Stimulated activated CD8-positive, alpha-beta memory T cell treated with anti-CD3 and anti-CD28 coated beads, Interleukin-12 subunit alpha, Interleukin-12 subunit beta, amount 100 ng/mL, for 24 hours (primary cell): ENCODE measurements around the gene SPPL2B.

Source experiments
- DNase-seq: peaks from one replicate; pipeline ENCODE4 v3.0.0-alpha.2; 2020; ENCODE audit errors: extremely low read depth

Gene SPPL2B

GRCh38 chr19:2302319-2303210, 25.9 kb upstream of the SPPL2B start:
- no peak for DNase-seq

GRCh38 chr19:2303211-2303798, 25.2 kb upstream of the SPPL2B start:
- DNase-seq = no peak

DNA sequence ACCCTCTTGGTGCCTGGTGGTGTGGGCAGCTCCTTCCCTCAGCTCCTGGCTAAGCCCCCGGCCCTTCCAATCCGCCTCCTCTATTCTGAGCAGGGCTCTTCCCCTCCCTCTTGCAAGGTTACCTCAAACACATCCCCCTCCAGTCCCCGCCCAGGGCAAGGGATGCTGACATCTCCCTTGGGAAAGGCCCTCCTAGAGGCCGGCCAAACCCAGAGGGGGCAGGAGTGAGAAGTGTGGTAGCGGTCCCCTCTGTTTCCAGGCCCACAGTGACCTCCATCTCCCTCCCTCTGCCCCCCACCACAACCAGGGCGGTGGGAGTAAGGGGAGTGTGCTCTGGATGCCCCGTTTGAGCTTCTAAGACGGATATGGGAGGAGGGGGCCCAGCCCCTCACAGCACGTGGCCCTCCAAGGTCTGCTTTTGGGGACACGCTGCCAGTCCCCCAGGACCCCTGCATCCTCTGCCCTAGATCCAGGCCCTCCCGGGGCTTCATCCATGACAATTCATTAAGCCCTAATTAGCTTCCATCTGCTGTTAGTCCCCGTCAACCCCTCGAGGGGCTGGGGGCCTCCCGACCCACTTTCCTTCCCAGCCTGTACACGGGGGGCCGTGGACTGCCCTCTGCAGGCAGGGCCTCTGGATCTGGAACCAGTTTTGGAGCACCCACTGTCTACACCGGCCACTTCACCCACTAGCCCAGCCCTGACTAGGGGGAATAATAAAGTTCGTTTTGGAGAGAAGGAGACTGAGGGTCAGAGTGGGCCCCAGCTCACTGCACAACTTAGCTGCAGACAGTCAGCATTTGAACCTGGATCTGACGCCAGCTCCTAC, 22.8 kb upstream of the SPPL2B start:
- DNase-seq = no peak

DNA sequence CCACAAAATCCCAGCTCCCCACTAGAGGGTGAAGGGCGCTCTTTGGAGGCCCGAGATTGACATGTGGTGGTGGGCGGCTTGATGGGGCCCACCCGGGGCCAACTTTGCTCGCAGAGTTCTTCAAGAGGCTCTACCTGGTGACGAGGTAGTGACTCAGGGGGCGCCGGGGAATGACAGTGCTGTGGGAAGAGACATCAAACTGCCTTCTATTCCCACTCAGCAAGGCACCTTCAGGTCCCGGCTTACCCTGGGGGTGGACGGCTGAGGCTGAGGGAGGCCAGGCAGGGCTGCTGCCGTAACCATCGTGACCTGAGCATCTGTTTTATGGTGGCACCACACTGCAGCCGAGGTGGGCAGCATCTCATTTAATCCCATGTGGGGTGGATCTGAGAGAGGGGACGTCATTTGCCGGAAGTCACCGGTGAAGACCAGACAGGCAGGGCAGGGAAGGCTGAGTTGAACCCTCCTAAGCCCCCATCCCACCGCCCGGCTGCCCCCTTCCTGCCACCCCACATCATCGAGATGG, 22.1 kb upstream of the SPPL2B start:
- DNase-seq = no peak

DNA sequence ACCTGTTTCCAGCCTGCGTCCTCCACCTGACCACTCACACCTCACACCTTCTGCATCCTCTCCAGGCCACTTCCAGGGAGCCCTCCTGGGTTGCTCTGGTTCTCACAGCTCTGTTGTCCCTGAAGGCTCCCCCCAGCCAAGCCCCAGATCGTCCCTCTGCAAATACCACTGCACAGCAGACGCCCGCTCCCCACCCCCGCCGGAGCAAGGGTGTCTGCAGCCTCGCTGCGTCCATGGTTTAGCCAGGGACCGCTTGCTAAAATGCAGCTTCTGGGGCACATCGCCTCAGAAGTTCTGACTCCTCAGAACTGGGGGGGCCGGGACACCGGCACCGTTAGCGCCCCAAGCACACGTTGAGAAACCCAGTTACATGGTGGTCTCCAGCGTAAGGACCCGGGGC, 21.5 kb upstream of the SPPL2B start:
- DNase-seq = no peak

DNA sequence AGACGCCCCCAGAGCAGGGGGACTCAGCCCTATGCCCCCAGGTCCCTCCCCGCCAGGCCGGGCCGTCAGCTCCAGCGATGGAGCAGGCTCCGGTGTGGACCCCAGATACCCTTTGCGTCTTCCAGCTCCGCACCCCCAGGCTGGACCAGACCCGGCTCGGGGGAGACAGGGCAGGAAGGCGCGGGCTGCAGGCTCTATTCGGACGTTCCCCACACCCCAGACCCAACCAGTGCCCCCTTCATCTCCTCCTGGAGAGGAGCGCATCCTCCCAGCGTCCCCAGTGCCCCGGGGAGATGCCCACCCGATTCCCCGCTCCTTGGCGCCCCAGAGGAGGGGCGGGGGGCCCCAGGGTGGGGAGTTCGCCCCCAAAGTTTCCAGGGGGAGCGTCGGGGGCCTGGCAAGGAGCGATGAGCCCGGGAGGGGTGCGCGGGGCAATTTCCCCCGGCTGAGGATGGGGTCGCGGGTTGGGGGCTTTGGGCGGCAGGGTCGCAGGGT, 20.9 kb upstream of the SPPL2B start:
- DNase-seq = no peak

DNA sequence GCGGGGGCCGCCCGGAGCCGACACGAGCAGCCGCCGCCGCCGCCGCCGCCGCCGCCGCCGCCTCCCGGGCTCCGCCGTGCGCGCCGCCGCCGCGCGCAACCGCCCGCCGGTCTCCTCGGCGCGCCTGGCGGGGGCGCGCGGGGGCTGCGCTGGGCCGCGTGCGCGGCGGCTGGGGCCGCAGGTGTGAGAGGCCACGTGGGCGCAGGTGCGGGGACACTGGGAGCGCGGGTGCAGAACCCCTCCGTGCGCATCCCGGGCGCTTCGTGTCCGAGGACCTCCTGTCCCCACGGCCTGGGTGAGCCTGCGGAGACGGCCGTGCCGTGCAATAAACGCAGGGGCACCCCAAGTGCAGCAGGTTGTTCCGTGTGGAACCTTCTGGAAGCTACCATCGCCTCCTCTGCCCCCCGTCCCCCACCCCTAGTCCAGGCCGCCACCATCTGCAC, 20.3 kb upstream of the SPPL2B start, which contains the start of gene LINGO3:
TSS of gene LINGO3 (minus strand) at position 41 of the 443 bp plus-strand sequence. CDS start 16,378 bp downstream, outside the sequence.
- DNase-seq = no peak

DNA sequence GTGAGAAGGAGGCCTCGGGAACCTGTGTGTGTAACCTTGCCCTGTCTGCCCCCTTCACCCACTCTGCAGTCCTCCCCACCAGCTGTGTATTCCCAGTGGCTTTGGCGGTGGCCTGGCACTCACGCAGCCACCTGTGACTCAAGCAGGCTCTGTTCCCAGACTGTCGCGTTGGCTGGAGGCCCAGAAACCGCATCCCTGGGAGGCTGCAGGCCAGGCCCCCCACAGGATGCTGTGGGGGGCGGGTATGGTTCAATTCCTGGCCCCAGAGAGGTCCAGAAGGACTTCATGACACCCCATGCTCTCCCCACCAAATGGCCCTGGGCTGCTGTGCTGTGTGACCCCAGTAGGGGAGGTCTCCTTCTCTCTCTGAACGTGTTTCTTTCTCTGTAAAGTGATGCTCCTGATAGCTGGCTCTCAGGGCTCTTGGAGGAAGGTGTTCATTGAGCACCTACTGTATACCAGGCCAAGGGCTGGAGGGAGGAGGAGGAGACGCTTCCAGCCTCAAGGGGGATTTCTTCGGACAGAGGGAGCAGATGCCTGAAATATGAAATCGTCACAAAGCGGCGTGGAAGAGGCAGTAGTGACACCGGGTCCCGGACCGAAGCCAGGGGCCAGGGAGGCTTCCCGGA, 18.6 kb upstream of the SPPL2B start:
- no peak for DNase-seq

- DNase-seq = no peak
Measured at GRCh38 chr19:2311093-2311492, 17.4 kb upstream of the SPPL2B start.

DNA sequence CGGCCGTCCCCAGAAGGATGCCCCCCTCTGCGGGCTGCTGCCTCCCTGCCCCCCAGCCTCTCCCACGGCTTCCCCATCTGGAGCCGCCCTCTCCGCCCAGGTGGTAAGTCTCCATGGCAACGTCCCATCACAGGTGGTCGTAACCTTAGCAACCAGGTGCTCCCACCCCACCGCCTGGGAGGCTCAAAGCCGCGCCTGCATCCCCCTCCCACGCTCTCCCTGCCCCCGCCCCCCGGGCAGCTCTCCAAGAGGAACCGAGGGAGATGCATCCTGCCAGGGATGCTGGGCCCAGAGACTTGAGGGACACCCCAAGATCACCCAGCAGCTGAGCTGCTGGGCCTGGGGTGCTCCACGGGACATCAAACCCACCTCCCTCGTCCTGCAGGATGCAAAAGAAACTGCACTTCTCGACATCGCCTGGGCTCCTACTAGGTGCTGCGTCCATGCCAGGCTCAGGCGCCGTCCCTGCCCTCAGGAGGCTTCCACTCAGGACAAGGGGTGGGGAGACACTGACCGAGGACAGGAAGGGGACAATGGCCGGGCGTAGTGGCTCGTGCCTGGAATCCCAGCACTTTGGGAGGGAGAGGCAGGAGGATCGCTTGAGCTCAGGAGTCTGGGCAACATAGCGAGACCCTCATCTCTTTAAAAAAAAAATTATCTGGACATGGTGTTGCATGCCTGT, 15.5 kb upstream of the SPPL2B start:
- no peak for DNase-seq

DNA sequence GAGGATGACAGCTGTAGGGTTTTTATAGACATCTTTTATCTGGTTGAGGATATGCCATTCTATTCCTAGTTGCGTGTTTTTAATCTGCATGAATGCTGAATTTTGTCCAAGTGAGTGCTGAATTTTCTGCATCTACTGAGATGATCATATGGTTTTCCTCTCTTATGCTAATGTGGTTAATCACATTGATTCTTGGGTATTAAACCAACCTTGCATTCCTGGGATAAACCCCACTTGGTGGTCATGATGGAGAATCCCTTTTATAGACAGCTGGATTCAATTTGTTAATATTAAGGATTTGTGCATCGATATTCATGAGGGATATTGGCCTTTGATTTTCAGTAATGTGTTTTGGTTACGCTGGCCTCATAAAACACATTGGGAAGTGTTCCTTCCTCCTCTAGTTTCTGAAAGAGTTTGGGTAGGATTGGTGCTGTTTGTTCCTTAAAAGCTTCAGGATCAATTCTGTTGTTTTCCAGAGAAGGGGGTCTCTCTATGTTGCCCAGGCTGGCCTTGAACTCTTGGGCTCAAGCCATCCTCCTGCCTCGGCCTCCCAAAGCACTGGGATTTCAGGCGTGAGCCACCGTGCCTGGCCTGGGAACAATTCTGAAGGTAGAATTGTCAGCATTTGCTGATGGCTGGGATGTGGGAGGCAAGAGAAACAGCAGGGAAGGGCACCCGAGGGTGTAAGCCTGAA, 13.2 kb upstream of the SPPL2B start:
- no peak for DNase-seq

DNA sequence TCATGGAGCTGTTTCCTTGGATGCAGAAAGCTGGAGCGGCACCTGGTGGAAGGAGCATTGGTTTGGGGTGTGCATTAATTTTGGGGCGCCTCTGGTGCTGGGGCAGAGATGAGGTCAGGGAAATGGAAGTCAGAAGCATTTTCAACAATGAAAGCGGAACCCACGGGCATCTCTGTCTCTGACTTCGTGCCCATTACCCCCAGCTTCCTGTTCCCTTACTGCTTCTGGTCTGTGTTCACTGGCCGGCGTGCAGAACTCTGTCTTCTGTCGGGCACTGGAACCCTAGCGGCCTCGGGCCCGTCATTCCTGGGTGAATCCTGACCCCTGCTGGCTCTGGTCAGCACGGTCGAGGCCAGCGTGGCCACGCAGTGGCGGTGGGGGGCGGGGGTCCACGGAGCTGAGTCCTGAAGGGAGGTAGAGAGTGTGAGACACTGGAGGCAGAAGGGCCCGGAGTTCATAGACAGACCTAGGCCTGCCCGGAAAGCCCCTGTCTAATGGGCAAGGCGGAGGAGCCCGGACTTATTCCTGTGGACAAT, 12.6 kb upstream of the SPPL2B start:
- no peak for DNase-seq

DNA sequence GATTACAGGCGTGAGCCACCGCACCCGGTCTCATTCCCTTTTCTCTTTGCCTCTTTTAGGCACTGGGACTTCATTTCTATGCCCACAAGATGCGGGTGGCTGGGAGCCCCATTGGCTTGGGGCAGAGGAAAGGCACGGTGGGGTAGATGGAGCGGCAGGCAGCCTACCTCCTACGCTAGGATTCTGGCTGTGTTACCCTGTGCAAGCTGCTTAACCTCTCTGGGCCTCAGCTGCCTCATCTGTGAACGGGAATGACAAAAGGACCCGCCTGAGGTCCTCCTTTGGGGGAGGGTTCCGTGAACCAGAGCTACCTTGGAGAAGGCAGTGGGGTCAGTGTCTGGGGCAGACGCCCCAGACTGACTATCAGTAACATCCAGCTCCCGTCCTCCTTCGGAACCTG, 11.2 kb upstream of the SPPL2B start:
- DNase-seq = no peak

DNA sequence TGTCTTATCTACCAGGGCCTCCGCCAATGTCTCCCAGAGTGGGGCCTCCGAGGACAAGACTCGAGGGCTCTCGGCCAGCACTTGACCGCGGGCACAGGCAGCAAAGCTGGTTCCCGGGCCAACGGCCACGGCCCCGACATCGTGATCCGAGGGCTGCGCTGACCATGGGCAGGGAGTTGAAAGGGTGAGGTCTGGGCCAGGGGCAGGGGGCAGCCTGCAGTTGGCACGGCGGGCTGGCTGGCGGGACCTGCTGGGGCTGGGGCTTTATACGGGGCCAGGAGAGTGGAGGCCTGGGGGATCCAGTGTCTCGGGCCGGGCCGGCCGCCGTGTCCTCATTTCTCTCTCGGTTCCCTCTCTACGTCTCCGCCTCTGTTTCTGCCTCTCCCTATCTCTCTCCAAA, 10.7 kb upstream of the SPPL2B start:
- DNase-seq = no peak

DNA sequence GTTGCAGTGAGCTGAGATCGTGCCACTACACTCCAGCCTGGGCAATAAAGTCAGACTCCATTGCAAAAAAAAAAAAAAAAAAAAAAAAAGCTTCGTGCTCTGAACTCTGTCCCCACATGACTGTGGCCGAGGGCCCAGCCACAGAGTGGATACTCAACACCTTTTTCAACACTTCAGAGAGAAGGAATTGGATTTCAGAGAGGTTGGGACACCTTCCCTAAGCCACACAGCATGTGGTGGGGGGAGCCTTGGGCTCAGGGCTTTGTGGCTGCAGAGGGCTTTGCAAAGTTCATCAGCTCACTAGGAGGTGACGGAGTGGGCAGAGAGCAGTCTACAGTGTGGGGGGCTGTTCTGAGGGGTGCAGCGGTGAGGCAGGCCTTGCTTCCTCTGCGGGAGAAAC, 9.6 kb upstream of the SPPL2B start:
- DNase-seq = no peak

- no peak for DNase-seq
Measured at GRCh38 chr19:2319551-2319950, 8.9 kb upstream of the SPPL2B start.

GRCh38 chr19:2320049-2320448, 8.4 kb upstream of the SPPL2B start:
- DNase-seq = no peak

DNA sequence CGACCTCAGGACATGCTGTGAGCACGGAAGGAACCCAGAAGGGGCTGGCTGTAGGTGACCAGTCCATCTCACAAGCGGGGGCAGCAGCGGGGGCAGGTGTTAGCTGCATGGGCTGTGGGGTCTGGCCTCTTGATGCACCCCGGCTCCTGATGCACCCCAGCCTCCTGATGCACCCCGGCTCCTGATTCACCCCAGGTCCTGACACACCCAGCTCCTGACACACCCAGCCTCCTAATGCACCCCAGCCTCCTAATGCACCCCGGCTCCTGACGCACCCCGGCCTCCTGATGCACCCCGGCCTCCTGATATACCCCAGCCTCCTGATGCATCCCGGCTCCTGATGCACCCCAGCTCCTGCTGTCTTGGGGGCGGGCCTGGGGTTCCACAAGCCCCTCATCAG, 7.5 kb upstream of the SPPL2B start:
- DNase-seq = no peak

DNA sequence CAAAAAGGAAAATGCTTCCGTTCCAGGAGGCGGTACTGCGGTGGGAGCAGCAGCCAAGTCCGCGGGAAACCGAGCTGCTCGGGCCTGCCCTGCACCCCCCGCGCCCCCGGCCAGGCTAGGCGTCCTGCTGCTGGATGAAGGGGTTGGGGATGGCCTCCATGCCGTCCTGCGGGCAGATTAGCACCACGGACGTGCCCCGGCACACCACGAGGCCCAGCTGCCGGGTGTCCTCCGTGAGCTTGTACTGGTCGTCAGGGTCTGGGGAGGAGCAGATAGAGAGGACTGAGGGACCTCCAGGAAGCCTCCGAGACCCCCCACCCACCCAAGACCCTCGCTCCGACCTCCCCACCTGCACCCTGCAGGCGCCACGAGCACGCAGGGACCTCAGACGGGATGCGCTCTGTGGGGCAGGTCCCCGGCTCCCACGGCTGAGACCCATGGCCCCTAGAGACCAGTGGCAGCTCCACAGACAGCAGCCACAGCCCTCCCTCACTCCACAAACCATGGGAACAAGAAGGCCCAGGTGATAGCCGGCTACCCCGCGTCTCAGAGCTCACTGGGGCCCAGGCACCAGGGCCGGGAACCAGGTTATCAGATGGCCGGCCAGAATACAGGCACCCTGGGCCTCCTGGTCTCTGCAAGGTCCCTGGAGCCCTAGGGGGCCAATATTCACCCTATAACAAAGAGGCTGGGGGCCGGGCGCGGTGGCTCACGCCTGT, 6.8 kb upstream of the SPPL2B start:
- no peak for DNase-seq
